GM13977 (cell line): ENCODE measurements around the gene ZNF25.

Source experiments
- DNase-seq: peaks from one replicate; pipeline ENCODE4 v3.0.0; 2012; ENCODE audit warnings: low spot score
- CTCF ChIP-seq: IDR thresholded peaks from 2 replicates; pipeline ENCODE4 v1.5.1; 2012; ENCODE audit warnings: mild to moderate bottlenecking, control low read depth; ENCODE audit not compliant: insufficient read depth; ENCODE audit errors: extremely low read depth, missing control alignments
- in situ Hi-C: fragments of 300-500 bp; cut with MboI; formaldehyde crosslinking; loops from one replicate; pipeline ENCODE4 v1.12.0; 2022; ENCODE audit warnings: low sequenced_read_pairs, low pct_unique_long_range_greater_than_20kb, mixed read lengths, inconsistent platforms; ENCODE audit not compliant: unreplicated experiment

ZNF25 gene

GRCh38 chr10:37972396-37972795 is 4.1 kb downstream of the ZNF25 start:
- TF ChIP-seq CTCF = no peak
- DNase-seq = no peak
- in situ Hi-C loops = no loop called here

GRCh38 chr10:37965006-37965405 is 11.4 kb downstream of the ZNF25 start:
- DNase-seq = no peak
- no peak for TF ChIP-seq CTCF
- in situ Hi-C loops = no loop called here

DNA sequence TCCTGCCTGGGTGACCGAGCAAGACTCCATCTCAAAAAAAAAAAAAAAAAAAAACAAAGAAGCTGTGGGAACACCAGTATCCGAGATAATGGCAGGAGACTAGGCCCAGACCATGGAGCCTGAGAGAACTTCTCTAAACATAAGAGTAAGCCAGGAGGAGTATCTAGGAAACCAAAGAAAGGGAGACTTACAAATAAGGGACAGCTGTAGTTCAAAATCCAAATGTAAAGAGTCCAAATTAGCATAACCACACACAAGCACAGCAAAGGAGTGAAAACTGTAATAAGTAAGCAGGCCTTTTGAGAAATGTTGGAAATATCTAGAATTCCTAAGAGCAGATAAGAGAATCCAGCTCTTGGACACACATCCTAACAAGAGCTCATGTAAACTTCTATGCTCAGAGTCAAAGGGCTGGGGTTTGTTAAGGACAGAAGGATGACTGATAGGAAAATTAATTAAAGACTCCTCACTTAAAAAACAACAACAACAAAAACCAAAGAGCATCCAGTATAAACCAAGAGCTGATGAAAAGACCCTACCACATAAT is 15.8 kb downstream of the ZNF25 start:
- DNase-seq = no peak
- TF ChIP-seq CTCF = no peak
- in situ Hi-C loops = no loop called here

GRCh38 chr10:37957841-37958240 is 18.6 kb downstream of the ZNF25 start:
- DNase-seq = no peak
- TF ChIP-seq CTCF = no peak

GRCh38 chr10:37952926-37953325 is 23.5 kb downstream of the ZNF25 start:
- TF ChIP-seq CTCF = no peak
- DNase-seq = no peak
- in situ Hi-C loops = no loop called here

More at GRCh38 chr10:37957841-37958240, 18.6 kb downstream of the ZNF25 start:
- in situ Hi-C loops = no loop called here

DNA sequence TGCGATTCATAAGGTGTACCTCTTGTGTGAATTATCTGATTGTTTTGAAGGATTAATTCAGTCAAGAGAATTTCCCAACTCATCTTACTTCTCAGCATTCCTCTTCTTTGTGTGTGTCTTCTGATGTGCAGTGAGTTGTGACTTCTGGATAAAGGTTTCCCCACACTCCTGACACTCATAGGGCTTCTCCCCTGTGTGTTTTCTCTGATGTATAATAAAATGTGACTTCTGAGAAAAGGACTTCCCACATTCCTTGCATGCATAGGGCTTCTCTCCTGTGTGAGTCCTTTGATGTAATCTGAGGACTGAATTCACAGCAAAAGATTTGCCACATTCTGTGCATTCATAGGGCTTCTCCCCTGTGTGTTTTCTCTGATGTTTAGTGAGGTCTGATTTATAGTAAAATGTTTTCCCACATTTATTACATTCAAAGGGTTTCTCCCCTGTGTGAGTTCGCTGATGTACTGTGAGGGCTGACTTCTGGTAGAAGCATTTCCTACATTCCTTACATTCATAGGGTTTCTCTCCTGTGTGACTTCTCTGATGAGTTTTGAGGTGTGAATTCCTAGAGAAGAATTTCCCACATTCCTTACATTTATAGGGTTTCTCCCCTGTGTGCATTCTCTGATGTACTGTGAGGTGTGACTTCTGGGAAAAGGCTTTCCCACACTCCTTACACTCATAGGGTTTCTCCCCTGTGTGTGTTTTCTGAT is 24.2 kb downstream of the ZNF25 start:
- in situ Hi-C loops = no loop called here
- no peak for TF ChIP-seq CTCF
- no peak for DNase-seq
